Inferior parietal cortex (tissue), 1 donor: ENCODE results near the gene FOCAD.
A peak's percentile ranks its signal among the peaks of the same experiment; 100 is the strongest.
"Not testable (repeated sequence)": the region's sequence is repeated elsewhere in the genome, so short reads cannot be mapped to it uniquely, and the experiment has no call there.

ENCODE experiments used
- DNase-seq: peaks from one replicate; pipeline ENCODE4 v3.0.0-alpha.2; 2016; ENCODE audit errors: extremely low spot score

FOCAD gene, protein sequence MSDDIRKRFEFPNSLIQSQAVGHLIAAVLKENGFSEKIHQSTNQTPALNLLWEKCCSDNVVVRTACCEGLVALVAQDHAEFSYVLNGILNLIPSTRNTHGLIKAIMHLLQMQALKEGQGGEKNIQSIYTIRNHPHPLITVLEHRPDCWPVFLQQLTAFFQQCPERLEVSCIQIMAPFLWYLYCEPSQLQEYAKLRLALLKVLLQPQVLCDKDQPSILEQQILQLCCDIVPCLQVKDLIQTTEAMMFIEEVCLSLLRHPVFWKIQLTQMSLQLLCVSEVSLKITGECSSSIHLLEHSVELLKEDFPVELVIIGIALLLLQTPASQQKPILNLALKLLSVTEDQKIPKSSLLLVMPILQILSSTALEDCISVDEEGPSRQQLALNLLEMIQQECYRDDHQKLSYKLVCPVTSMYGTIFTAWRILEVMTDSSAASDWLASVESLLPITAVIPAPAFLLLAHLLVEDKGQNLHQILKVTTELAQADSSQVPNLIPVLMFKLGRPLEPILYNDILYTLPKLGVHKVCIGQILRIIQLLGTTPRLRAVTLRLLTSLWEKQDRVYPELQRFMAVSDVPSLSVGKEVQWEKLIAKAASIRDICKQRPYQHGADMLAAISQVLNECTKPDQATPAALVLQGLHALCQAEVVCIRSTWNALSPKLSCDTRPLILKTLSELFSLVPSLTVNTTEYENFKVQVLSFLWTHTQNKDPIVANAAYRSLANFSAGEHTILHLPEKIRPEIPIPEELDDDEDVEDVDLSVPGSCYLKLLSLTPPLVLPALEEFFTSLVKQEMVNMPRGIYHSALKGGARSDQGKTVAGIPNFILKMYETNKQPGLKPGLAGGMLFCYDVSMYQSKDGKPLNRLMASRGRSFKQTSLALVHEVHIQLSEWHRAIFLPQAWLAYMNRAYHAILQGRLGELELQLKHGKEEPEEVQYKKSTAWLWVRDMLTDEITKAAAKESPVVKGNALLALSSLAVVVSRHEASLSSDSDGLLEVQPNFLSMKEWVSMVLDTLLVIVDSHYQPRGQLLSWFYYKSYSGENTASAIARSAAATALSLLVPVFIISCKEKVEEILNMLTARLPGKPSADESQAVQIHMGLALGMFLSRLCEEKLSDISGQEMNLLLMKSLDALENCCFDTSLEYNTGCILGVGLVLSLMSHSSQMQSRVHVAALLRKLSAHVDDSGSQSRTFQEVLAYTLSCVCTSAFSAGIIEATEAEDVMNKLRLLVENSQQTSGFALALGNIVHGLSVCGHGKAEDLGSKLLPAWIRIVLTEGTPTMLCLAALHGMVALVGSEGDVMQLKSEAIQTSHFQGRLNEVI (N-terminal part only)

DNA sequence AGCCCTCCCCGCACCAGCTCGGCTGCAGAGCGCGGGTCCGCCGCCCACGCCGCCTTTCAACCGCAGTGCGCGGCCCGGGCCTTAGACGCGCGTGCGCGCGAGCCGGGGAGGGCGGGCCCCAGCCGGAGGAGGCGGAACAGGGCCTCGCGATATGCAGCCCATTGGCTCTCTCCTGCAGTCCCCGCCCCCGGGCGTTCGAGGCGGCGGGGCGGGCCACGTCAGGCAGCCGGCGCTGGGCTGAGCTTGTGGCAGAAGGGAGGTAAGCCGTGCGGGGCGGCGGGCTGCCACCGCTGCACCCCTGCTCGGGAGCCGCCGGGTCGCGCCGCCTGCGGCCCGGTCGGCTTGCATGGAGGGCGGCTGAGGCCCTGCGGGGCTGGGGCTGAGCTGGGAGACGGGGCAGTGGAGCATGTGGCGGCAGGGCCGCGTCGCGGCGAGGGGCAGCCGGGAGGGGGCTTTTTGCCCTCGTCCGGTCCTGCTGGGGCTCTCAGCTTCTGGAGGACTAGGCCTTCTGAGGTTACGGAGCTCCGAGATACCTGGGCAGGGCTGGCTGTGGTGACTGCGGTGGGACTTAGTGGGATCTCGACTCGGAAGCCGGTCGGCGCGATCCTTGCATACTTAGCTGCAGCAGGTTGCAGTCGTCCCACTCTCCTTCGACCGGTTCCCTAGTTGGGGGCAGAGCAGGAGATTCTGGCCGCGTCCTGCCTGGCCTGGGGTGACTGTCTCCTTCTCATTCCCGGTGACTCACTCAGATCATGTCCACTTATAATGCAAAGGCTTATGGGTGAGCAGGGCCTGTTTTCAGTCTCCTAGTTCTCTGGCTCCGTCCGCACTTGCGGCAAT lies at the start of gene FOCAD:
FOCAD (plus strand) TSS at position 225 of the 840 bp plus-strand sequence. CDS start 31,095 bp downstream, outside the sequence.
- DNase-seq, result peak; percentile 93

DNA sequence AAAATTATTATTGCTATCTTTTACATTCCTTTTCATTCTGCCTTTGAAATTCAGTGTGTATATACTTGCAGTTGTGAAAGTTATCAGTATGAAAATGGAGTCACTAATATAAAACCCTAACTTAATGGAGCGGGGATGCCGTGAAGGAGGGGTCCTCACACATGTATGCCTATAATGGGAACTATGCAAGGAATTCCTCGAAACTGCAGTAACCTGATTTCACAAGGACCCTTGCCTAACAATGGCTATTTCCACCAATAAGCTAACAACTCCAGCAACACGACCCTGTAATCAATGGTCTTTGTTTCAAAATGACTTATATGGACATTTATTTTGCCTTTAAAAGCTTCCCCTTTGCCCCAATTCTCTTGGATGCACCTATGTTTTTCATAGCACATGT lies 49.2 kb upstream of the FOCAD start:
- no peak for DNase-seq

DNA sequence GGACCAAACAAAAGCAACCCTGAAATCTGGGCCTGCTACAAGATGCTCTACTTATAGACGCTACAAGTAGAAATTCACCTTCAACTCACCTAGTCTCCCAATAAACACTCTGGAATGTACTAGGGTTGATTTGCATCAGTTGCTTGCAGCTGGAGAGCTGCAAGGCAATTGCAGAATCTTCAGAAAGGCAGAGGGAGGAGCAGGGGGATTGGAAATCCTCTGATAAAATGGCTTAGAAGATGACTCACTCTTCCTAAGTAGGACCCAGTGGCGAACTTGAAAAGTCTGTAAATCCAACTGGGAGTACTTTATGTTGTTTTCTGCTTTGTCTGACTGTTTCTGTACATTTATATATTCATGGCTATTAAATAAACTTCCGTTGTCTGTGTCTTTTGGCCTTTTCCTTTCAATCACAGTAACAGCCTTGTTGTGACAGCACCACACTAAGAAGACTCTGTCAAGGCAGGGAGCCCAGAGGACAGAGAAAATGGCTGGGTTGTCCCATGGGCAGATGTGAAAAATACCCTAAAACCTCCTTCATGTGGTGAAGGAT lies 47.1 kb upstream of the FOCAD start:
- no peak for DNase-seq

DNA sequence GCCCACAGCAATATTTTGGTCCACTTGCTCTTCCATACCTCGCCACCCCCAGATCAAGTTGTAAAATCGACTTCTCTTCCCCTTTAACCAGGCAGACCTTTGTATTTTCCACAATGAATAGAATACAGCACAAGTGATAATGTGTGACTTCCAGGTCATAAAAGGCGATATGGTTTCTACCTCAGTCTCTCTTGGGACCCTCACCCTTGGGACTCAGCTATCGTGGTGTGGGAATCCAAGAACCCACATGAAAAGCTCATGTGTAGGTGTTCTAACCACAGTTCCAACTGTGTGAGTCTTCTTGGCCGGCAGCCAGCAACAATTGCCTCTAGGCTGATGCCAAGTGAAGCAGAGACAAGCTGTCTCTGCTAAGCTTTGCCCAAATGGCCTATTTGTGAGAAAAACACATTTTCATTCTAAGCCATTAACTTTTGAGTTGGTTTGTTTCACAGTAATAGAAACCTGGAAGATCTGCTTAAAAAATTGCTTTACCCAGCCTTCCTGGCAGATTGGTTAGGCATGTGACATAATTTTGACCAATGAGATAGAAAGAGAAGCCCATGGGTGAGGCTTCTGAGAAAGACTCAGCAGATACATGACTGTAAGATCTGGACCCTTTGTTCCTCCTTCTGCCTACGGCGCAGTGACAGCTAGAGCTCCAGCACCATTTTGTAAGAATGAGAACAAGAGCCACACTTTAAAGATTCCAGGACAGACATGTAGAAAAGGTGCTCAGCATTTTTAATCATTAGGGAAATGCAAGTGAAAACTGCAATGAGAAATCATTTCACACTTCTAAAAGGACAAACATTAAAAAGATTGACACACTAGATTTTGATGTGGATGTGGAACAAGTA lies 43.5 kb upstream of the FOCAD start:
- DNase-seq, result peak; percentile 71

DNA sequence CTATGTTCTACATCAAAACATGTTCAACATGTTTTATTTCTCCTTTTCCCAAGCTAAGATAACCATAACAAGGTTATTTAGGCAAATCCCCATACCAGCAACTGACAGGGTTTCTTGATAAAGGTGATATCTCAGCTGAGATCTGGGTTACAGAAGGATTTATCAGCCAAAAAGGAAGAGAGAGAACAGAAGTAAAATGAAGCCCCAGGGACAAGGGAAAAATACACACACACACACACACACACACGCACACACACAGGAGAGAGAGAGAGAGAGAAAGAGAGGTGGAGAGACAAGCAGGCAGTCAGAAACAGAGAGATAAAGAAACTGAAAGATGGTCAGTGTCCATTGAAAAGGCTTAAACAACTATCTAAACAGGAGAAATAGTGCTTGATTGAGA lies 42.0 kb upstream of the FOCAD start:
- no peak for DNase-seq

DNA sequence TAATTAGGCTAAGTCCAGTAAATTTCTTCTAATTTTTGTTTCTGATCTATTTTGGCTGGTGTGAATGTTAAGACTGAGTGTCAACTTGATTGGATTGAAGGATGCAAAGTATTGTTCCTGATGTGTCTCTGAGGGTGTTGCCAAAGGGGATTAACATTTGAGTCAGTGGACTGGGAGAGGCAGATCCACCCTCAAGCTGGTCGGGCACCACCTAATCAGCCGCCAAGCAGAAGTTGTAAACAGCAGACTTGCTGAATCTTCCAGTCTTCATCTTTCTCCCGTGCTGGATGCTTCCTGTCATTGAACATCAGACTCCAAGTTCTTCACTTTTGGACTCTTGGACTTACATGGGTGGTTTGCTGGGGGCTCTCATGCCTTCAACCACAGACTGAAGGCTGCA lies 40.4 kb upstream of the FOCAD start:
- no peak for DNase-seq

DNA sequence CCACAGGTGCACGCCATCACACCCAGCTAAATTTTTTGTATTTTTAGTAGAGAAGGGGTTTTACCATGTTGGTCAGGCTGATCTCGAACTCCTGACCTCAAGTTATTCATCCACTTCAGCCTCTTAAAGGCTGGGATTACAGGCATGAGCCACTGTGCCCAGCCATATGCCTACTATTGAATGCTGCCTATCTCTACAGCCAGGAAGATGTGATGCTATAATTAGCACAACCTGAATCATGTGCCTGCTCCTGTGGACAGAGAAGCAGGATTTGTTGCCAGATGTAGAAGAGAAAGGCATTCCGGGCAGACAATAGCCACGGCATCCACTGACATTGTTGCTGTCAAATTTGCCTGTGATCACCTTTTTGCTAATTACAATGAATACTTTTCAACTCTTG lies 37.4 kb upstream of the FOCAD start:
- no peak for DNase-seq

DNA sequence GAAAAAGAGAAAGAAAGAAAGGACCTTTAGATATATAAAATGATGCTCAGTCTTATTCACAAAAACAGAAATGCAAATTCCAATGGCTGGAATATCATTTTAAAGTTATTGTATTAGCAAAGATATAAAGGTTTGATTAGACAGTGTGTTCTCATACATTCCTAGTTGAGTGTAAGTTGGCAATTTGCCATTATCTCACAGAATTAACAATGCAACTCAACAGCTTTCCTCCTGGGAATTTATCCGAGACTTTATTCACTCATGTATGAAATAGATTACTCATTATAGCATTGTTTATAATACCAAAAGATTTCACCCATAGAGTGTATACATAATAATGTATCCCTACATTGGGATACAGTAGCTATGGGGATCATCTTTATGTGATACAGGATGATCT lies 34.7 kb upstream of the FOCAD start:
- DNase-seq, result no peak

DNA sequence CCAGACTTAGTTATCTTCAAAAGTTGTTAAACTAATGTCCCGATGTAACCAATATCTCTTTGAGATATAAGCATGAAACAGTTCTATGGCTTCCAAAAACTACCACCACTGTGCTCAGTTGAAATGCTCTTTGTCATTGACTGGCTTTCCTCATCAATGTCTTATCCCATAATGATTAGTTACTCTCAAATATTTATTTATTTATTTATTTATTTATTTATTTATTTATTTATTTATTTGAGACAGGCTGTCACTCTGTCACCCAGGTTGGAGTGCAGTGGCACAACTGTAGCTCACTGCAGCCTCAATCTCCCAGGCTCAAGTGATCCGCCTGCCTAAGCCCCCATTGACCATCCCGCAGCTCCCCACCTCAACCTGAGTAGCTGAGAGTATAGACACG lies 33.7 kb upstream of the FOCAD start:
- DNase-seq, result no peak

DNA sequence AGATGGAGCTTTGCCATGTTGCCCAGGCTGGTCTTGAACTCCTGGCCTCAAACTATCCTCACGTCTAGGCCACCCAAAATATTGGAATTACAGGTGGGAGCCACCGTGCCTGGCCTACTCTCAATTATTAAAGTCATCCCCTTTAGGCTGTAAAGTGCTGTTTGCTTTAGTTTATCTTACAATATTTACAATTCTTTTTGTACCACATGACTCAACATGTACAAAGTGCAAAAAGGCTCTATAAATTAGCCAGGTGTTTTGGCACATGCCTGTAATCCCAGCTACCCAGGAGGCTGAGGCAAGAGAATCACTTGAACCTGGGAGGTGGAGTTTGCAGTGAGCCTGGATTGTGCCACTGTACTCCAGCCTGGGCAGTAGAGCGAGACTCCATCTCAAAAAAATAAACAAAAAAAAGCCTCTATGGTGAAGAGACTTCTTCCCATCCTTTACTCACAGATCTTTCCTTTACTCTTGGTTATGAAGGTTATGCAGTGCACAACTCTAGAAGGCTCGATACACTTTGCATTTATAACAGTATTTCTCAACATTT lies 33.2 kb upstream of the FOCAD start:
- DNase-seq, result no peak

DNA sequence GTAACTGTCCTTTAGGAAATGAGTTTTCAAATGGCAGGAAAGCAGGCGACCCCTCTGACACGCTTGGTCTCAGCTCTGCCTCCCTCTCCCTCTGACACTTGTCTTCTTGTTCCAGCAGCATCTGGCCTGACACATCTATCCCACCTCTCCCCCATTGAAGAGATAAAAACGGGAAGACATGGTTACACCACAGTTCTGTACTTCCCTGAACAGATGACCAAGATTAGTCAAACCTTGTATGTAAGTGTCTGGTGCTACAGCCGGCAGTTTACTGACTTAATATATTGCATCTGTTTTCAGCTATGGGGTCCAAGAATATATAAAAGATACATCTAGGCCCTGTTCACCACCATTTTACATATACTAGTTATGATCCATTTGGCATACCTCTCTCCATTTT lies 32.1 kb upstream of the FOCAD start:
- DNase-seq, result no peak

DNA sequence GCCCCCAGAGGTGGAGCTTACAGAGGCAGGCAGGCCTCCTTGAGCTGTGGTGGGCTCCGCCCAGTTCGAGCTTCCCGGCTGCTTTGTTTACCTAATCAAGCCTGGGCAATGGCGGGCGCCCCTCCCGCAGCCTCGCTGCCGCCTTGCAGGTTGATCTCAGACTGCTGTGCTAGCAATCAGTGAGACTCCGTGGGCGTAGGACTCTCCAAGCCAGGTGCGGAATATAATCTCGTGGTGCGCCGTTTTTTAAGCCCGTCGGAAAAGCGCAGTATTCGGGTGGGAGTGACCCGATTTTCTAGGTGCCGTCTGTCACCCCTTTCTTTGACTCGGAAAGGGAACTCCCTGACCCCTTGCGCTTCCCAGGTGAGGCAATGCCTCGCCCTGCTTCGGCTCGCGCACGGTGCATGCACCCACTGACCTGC lies 25.8 kb upstream of the FOCAD start:
- DNase-seq, result not testable (repeated sequence)

DNA sequence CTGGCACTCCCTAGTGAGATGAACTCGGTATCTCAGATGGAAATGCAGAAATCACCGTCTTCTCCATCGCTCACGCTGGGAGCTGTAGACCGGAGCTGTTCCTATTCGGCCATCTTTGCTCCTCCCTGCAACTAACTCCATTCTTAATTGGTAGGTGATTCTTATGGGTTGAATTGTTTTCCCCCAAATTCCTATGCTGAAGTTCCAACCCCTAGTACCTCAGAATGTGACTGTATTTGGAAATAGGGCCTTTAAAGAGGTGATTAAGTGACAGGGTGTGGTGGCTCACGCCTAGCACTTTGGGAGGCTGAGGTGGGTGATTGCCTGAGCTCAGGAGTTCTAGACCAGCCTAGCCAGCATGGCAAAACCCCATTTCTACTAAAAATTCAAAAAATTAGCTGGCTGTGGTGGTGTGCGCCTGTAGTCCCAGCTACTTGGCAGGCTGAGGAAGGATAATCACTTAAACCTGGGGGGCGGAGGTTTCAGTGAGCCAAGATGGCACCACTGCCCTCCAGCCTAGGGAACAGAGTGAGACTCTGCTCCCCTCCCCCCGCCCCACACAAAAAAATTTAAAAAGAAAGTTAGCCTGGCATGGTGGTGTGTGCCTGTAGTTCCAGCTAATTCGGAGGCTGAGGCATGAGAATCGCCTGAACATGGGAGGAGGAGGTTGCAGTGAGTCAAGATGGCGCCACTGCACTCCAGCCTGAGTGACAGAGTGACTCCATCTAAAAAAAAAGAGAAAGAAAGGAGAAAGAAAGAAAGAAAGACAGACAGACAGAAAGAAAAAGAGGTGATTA lies 25.2 kb upstream of the FOCAD start:
- DNase-seq, result no peak

DNA sequence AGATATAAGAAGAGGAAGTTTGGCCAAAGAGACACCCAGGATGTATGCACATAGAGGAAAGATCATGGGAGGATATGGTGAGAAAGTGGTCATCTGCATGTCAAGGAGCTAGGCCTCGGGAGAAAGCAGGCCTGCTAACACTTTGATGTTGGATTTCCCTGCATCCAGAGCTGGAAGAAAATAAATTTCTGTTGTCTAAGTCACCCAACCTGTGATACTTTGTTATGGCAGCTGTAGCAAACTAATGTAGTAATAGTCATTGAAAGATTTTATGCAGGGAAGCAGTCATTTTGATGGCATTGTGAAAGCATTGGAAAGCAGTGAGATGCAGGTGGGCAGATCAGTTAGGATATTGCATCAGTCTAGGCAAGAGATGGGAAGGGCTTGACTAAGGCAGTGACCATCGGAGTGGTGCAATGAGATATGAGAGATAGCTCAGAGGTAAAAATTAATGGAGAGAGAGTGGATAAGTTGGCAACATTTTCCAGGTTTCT lies 24.5 kb upstream of the FOCAD start:
- no peak for DNase-seq

DNA sequence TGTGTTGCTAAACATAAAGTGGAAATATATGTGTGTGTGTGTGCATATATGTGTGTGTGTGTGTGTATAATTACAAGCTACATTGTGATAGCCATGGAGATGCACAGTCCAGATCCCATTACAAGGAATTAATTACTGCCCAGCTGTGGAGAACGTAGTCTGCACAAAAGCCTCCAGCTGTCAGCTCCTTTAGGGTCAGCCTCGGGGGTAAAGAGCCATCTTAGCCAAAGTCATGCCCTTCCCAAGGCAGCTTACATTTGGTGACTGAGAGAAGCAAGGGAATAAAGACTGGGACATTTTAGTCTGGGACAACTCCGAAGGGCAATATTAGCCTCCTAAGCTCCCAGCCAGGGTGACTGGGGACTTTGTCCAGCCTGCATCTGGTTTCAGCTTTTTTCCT lies 21.9 kb upstream of the FOCAD start:
- DNase-seq, result no peak

DNA sequence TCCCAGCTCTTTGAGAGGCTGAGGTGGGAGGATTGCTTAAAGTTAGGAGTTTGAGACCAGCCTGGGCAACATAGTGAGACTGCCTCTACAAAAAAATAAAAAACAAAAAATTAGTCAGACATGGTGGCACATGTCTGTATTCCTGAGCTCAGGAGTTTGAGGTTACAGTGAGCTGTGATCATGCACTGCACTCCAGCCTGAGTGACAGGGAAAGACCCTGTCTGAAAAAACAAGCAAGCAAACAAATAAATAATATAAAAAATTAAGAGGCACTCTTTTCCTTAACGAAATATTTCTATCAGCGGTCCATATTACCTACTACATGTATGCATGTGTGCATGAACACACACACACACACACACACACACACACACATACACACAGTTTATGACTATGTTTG lies 20.9 kb upstream of the FOCAD start:
- DNase-seq, result no peak

DNA sequence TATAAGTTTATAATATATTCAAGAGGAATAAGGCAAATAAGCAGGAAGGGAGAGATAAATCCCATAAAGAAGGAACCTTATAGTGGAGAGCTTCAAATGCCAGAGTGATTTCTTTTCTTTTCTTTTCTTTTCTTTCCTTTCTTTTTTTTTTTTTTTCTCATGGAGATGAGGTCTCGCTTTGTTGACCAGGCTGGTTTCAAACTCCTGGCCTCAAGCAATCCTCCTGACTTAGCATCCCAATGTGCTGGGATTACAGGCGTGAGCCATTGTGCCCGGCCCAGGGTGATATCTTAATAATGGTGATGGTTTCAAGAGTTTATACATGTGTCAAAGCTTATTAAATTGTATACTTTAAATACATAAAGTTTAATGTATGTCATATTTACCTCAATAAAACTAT lies 19.6 kb upstream of the FOCAD start:
- DNase-seq, result no peak

DNA sequence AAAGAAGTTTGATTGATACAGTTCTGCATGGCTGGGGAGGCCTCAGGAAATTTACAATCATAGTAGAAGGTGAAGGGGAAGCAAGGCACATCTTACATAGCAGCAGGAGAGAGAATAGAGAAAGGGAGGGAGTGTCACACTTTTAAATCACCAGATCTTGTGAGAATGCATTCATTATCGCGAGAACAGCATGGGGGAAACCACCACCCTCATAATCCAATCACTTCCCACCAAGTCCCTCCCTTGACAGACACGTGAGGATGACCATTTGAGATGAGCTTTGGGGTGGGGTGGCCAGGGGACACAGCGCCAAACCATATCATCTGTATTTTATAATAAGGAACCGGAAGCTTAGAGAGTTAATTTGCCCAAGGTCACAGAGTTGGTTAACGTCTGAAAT lies 13.7 kb upstream of the FOCAD start:
- no peak for DNase-seq

DNA sequence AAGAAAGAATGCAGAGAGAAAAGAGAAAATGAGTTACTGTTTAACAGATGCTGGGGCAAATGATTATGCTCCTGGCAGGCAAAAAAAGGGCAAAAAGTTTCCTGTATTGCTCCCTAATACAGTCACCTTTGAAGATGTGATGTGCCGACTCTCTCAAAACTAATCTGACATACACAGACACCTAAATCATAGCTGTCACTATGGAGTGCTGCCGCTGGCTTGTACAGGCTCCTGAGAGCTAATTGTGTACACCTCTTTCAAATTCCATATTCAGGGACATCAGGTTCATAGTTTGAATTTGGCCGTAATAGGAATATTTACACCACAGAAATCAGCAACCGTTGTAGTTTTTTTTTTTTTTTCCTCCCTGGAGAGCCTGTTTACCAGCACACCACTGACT lies 12.4 kb upstream of the FOCAD start:
- no peak for DNase-seq
